Glutamatergic neuron (in vitro differentiated cells): ENCODE results near the gene TGM2. TPM values are rescaled to one million over a fixed set of nuclear protein-coding genes. Genes with fewer than 3 reads are reported as not detected.

ENCODE experiments used
- DNase-seq: peaks from one replicate; pipeline ENCODE4 v3.0.0; 2022
- H3K27ac Mint-ChIP-seq: one replicate; pipeline ENCODE4 v1.8.0; 2020; ENCODE audit warnings: mild to moderate bottlenecking, mixed read lengths, inconsistent platforms; ENCODE audit not compliant: unreplicated experiment
- H3K27me3 Mint-ChIP-seq: one replicate; pipeline ENCODE4 v1.8.0; 2020; ENCODE audit warnings: mild to moderate bottlenecking, moderate library complexity, mixed read lengths, inconsistent platforms; ENCODE audit not compliant: unreplicated experiment
- H3K36me3 Mint-ChIP-seq: one replicate; pipeline ENCODE4 v1.8.0; 2020; ENCODE audit warnings: mild to moderate bottlenecking, mixed read lengths, inconsistent platforms; ENCODE audit not compliant: unreplicated experiment
- H3K4me1 Mint-ChIP-seq: one replicate; pipeline ENCODE4 v1.8.0; 2020; ENCODE audit warnings: mild to moderate bottlenecking, low read depth, mixed read lengths, inconsistent platforms; ENCODE audit not compliant: unreplicated experiment
- H3K4me3 Mint-ChIP-seq: one replicate; pipeline ENCODE4 v1.8.0; 2020; ENCODE audit warnings: mild to moderate bottlenecking, mixed read lengths, inconsistent platforms; ENCODE audit not compliant: unreplicated experiment
- H3K9me3 Mint-ChIP-seq: one replicate; pipeline ENCODE4 v1.8.0; 2020; ENCODE audit warnings: mild to moderate bottlenecking, moderate library complexity, mixed read lengths, inconsistent platforms; ENCODE audit not compliant: unreplicated experiment
- CTCF ChIP-seq: fragments of 200-600 bp; sonication (generic); IDR thresholded peaks from one replicate; pipeline ENCODE4 v1.5.0; 2021; ENCODE audit not compliant: partially characterized antibody, unreplicated experiment
- total RNA-seq: library from RNA; stranded (reverse); fragmentation: NEBNext Ultra II Directional; extraction: Animal tissue kit (Norgen Biotek cat#: 25700); gene quantifications from one replicate; pipeline ENCODE4 v1.2.1, GENCODE V29; 2021; ENCODE audit not compliant: unreplicated experiment

Gene TGM2
- total RNA-seq, 1 donor from 2014 or later = not detected

GRCh38 chr20:38191654-38192053 lies 26.6 kb upstream of the TGM2 start:
- Mint-ChIP-seq H3K27ac (no peak overlapping the region), H3K36me3 (no peaks in the 10 kb centered on the region), H3K27me3 (peaks cover 2% of the 10 kb centered on the region), H3K4me1 (peaks cover 7% of the 10 kb centered on the region), H3K9me3 (peaks cover 2% of the 10 kb centered on the region), H3K4me3 (no peak overlapping the region)
- no peak for DNase-seq
- TF ChIP-seq CTCF = no peak

DNA sequence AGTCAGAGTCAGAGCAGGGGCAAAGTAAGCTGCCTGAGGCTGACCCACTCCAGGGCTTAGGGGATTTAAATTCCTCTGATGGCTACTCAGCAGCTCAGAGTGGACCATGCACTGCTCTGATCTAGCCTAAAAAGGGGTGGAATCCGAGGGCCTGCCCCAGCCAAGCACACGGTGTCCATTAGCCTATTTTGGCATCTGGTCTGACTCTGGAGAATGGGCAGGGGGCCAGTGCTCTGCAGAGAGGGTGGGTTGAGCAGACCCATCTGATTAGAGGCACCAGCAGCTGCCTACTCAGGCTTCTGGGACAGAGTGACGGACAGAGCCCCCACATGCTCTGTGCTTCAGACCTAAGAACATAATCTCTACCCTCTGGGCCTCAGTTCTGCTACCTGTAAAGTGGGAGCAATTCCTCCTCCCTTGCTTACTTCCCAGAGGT lies 25.9 kb upstream of the TGM2 start:
- Mint-ChIP-seq H3K9me3 (peaks cover 2% of the 10 kb centered on the region), H3K36me3 (no peaks in the 10 kb centered on the region), H3K4me3 (no peak overlapping the region), H3K27me3 (peaks cover 2% of the 10 kb centered on the region), H3K4me1 (peaks cover 5% of the 10 kb centered on the region), H3K27ac (no peak overlapping the region)
- no peak for TF ChIP-seq CTCF
- no peak for DNase-seq

- Mint-ChIP-seq H3K4me1 (peaks cover 5% of the 10 kb centered on the region), H3K27ac (no peak overlapping the region), H3K36me3 (no peaks in the 10 kb centered on the region), H3K4me3 (no peak overlapping the region), H3K27me3 (peaks cover 2% of the 10 kb centered on the region), H3K9me3 (peaks cover 2% of the 10 kb centered on the region)
- DNase-seq = no peak
- TF ChIP-seq CTCF = no peak
Observed at GRCh38 chr20:38190166-38190565, 25.1 kb upstream of the TGM2 start.

GRCh38 chr20:38187517-38187916 lies 22.4 kb upstream of the TGM2 start:
- Mint-ChIP-seq H3K27me3 (no peaks in the 10 kb centered on the region), H3K9me3 (no peaks in the 10 kb centered on the region), H3K27ac (no peak overlapping the region), H3K4me3 (no peak overlapping the region), H3K4me1 (peaks cover 5% of the 10 kb centered on the region), H3K36me3 (no peaks in the 10 kb centered on the region)
- TF ChIP-seq CTCF = peak; percentile 53
- peak; percentile 56 for DNase-seq

DNA sequence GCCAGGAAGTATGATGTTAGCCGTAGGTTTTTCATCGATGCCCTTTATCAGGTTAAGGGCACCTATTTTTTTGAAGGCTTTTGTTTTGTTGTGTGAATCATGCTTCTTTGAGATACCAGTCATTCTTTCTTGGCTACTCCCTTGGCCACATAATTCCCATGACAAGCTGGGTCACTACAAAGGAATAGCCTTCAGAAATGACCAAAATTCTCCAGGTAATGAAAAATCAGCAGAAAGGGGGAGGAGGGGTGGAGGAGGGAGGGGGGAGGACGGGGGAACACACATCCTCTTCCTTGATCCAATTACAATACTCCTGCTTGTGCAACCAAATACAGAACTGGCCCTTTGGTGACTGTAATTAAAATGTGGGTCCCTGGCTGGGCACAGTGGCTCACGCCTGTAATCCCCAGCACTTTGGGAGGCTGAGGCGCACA lies 21.7 kb upstream of the TGM2 start:
- H3K4me1 Mint-ChIP-seq = peaks cover 5% of the 10 kb centered on the region
- H3K36me3 Mint-ChIP-seq = no peaks in the 10 kb centered on the region
- TF ChIP-seq CTCF = no peak
- H3K27me3 Mint-ChIP-seq = no peaks in the 10 kb centered on the region
- no peak for DNase-seq
- peaks cover 2% of the 10 kb centered on the region for H3K9me3 Mint-ChIP-seq
- H3K27ac Mint-ChIP-seq = no peak overlapping the region
- no peak overlapping the region for H3K4me3 Mint-ChIP-seq
